GM23338 (cell line): ENCODE results near the gene RPE. TPM values are rescaled to one million over a fixed set of nuclear protein-coding genes. Genes with fewer than 3 reads are reported as not detected.

Experiments
- ATAC-seq: fragments of 200-7000 bp; cut with Tn5 transposase; 3 replicates; pipeline ENCODE4 v1.9.1; 2020
- DNase-seq: peaks from one replicate; pipeline ENCODE4 v3.0.0-alpha.2; 2015; ENCODE audit warnings: low spot score
- H2AFZ ChIP-seq: fragments of 200-600 bp; sonication (generic); 2 replicates; pipeline ENCODE4 v1.8.0; 2016; ENCODE audit warnings: antibody characterized with exemption, mild to moderate bottlenecking, moderate library complexity
- H3F3A ChIP-seq: fragments of 200-600 bp; sonication (generic); replicated peaks from 2 replicates; pipeline ENCODE4 v1.8.0; 2017; ENCODE audit warnings: antibody characterized with exemption, mixed run types, low read depth
- H3K27ac ChIP-seq: fragments of 200-600 bp; sonication (generic); 2 replicates; pipeline ENCODE4 v1.6.1; 2016; ENCODE audit warnings: low read depth
- H3K27me3 ChIP-seq: fragments of 200-600 bp; sonication (generic); 2 replicates; pipeline ENCODE4 v1.8.0; 2016; ENCODE audit warnings: mild to moderate bottlenecking, mixed run types, moderate library complexity; ENCODE audit not compliant: insufficient read depth
- H3K36me3 ChIP-seq: fragments of 200-600 bp; sonication (generic); 2 replicates; pipeline ENCODE4 v1.8.0; 2016; ENCODE audit warnings: mild to moderate bottlenecking; ENCODE audit not compliant: insufficient read depth
- H3K4me1 ChIP-seq: fragments of 200-600 bp; sonication (generic); 2 replicates; pipeline ENCODE4 v1.8.0; 2016; ENCODE audit warnings: mild to moderate bottlenecking, moderate library complexity; ENCODE audit not compliant: insufficient read depth
- H3K4me2 ChIP-seq: fragments of 200-600 bp; sonication (generic); 2 replicates; pipeline ENCODE4 v1.7.1; 2017; ENCODE audit warnings: mixed run types
- H3K4me3 ChIP-seq: fragments of 200-600 bp; sonication (generic); 2 replicates; pipeline ENCODE4 v1.6.1; 2016; ENCODE audit warnings: mixed run types
- H3K79me2 ChIP-seq: fragments of 200-600 bp; sonication (generic); replicated peaks from 2 replicates; pipeline ENCODE4 v1.8.0; 2017; ENCODE audit warnings: mild to moderate bottlenecking; ENCODE audit not compliant: insufficient read depth
- H3K9me2 ChIP-seq: fragments of 200-600 bp; sonication (generic); 2 replicates; pipeline ENCODE4 v1.8.0; 2017; ENCODE audit not compliant: insufficient read depth
- H4K20me1 ChIP-seq: fragments of 200-600 bp; sonication (generic); replicated peaks from 2 replicates; pipeline ENCODE4 v1.8.0; 2017; ENCODE audit warnings: mild to moderate bottlenecking; ENCODE audit not compliant: insufficient read depth
- H3K27ac Mint-ChIP-seq: 2 replicates; pipeline ENCODE4 v1.8.0; 2020; ENCODE audit warnings: inconsistent platforms, mild to moderate bottlenecking, moderate library complexity, mixed read lengths
- H3K27me3 Mint-ChIP-seq: 3 replicates; pipeline ENCODE4 v1.8.0; 2022; ENCODE audit warnings: low read depth, mild to moderate bottlenecking, moderate library complexity, mixed read lengths, inconsistent platforms; ENCODE audit not compliant: insufficient read depth, poor library complexity
- H3K36me3 Mint-ChIP-seq: 3 replicates; pipeline ENCODE4 v1.8.0; 2021; ENCODE audit warnings: low read depth, mild to moderate bottlenecking, inconsistent platforms, moderate library complexity, mixed read lengths
- H3K4me1 Mint-ChIP-seq: 3 replicates; pipeline ENCODE4 v1.8.0; 2020; ENCODE audit warnings: mild to moderate bottlenecking, inconsistent platforms, mixed read lengths
- H3K4me3 Mint-ChIP-seq: 3 replicates; pipeline ENCODE4 v1.8.0; 2021; ENCODE audit warnings: moderate library complexity, mild to moderate bottlenecking, inconsistent platforms, mixed read lengths
- H3K9me3 Mint-ChIP-seq: 3 replicates; pipeline ENCODE4 v1.8.0; 2020; ENCODE audit warnings: moderate library complexity, mild to moderate bottlenecking, inconsistent platforms, mixed read lengths
- CREB1 ChIP-seq: fragments of 250-450 bp; sonication (Bioruptor Pico); IDR thresholded peaks from 2 replicates; pipeline ENCODE4 v1.5.0; 2020; ENCODE audit warnings: low read depth, mild to moderate bottlenecking, moderate library complexity
- CTCF ChIP-seq, 2 experiments: fragments of 200-600 bp in 1 of 2; sonication (generic) in 1 of 2; conservative IDR thresholded peaks; 2 replicates each; pipeline versions ENCODE4 v1.5.1 to v1.6.1; 2016 to 2017; ENCODE audit warnings: antibody characterized with exemption in 2 of 2, low read depth in 2 of 2, mild to moderate bottlenecking in 2 of 2, moderate library complexity in 1 of 2
- ETS1 ChIP-seq: IDR thresholded peaks from 2 replicates; pipeline ENCODE4 v1.6.1; 2016; ENCODE audit warnings: antibody characterized with exemption
- EZH2 ChIP-seq: fragments of 200-600 bp; sonication (generic); IDR thresholded peaks from one replicate; pipeline ENCODE4 v1.8.0; 2017; ENCODE audit warnings: antibody characterized with exemption, mild to moderate bottlenecking, low read depth; ENCODE audit not compliant: unreplicated experiment
- EZH2phosphoT487 ChIP-seq: fragments of 200-600 bp; sonication (generic); IDR thresholded peaks from one replicate; pipeline ENCODE4 v1.8.1; 2018; ENCODE audit warnings: antibody characterized with exemption; ENCODE audit not compliant: unreplicated experiment
- JUNB ChIP-seq: IDR thresholded peaks from one replicate; pipeline ENCODE4 v1.6.1; 2016; ENCODE audit warnings: antibody characterized with exemption; ENCODE audit not compliant: unreplicated experiment
- NANOG ChIP-seq: IDR thresholded peaks from 2 replicates; pipeline ENCODE4 v1.6.1; 2016; ENCODE audit warnings: antibody characterized with exemption, borderline replicate concordance
- ZNF331 ChIP-seq: fragments of 250-450 bp; sonication (Bioruptor Pico); IDR thresholded peaks from 2 replicates; pipeline ENCODE4 v1.5.0; 2020; ENCODE audit warnings: low read depth, mild to moderate bottlenecking, moderate library complexity
- ZNF462 ChIP-seq: fragments of 250-450 bp; sonication (Bioruptor Pico); IDR thresholded peaks from 2 replicates; pipeline ENCODE4 v1.5.0; 2020; ENCODE audit warnings: mild to moderate bottlenecking, moderate library complexity
- polyA plus RNA-seq: library from polyadenylated mRNA; unstranded; fragments of >200 nt; fragmentation: Nextera tagmentation; extraction: Ambion mirVana; gene quantifications from 2 replicates; pipeline ENCODE4 v1.2.1, GENCODE V29; 2016
- total RNA-seq: library from RNA; depleted of rRNA; stranded (reverse); fragments of >200 nt; shearing (Covaris generic); gene quantifications from 2 replicates; pipeline ENCODE4 v1.2.3, GENCODE V29; 2014

The RPE gene
- total and polyA plus RNA-seq, 2 experiments from 2014 or later: 43.1 to 79.1 TPM

GRCh38 chr2:209977386-209978239 is 24.8 kb upstream of the RPE start:
- Histone ChIP-seq H3K4me3 (no peak overlapping the region), H3F3A (no peaks in the 10 kb centered on the region), H3K79me2 (no peaks in the 10 kb centered on the region), H4K20me1 (no peaks in the 10 kb centered on the region), H3K27ac (no peak overlapping the region), H3K4me1 (no peaks in the 10 kb centered on the region), H3K36me3 (no peaks in the 10 kb centered on the region), H3K4me2 (no peak overlapping the region), H3K27me3 (no peaks in the 10 kb centered on the region), H3K9me2 (no peaks in the 10 kb centered on the region), H2AFZ (no peak overlapping the region)
- no peak overlapping the region for H3K4me3 Mint-ChIP-seq
- no peaks in the 10 kb centered on the region for H3K9me3 Mint-ChIP-seq
- ATAC-seq: no peak
- H3K36me3 Mint-ChIP-seq: no peaks in the 10 kb centered on the region
- no peaks in the 10 kb centered on the region for H3K4me1 Mint-ChIP-seq
- peak; percentile 63 for DNase-seq
- H3K27ac Mint-ChIP-seq: no peak overlapping the region
- H3K27me3 Mint-ChIP-seq: no peaks in the 10 kb centered on the region
- TF ChIP-seq CTCF (conservative IDR thresholded peaks at IDR 0.05; ENCODE audit: low read depth in 2 of 2): peak in 1 of 2 experiments; percentile 72; a peak in 3 of 4 replicates
- no peak for TF ChIP-seq CREB1

- Mint-ChIP-seq H3K27me3 (no peaks in the 10 kb centered on the region), H3K4me1 (no peaks in the 10 kb centered on the region), H3K9me3 (no peaks in the 10 kb centered on the region), H3K4me3 (no peak overlapping the region), H3K36me3 (no peaks in the 10 kb centered on the region), H3K27ac (no peak overlapping the region)
- no peak for ATAC-seq
- Histone ChIP-seq H3K27me3 (no peaks in the 10 kb centered on the region), H3F3A (no peaks in the 10 kb centered on the region), H3K79me2 (no peaks in the 10 kb centered on the region), H3K9me2 (no peaks in the 10 kb centered on the region), H4K20me1 (no peaks in the 10 kb centered on the region), H3K27ac (no peak overlapping the region), H3K36me3 (no peaks in the 10 kb centered on the region), H3K4me3 (no peak overlapping the region), H3K4me2 (no peak overlapping the region), H2AFZ (no peak overlapping the region), H3K4me1 (no peaks in the 10 kb centered on the region)
- no peak for DNase-seq
- TF ChIP-seq NANOG: no peak
- no peak for TF ChIP-seq ETS1
- no peak for TF ChIP-seq CREB1
- TF ChIP-seq ZNF462 (CRISPR knock-in tag): no peak
- no peak for TF ChIP-seq EZH2phosphoT487
- TF ChIP-seq EZH2: no peak
- TF ChIP-seq CTCF (conservative IDR thresholded peaks at IDR 0.05; ENCODE audit: low read depth in 2 of 2): no peak
- no peak for TF ChIP-seq JUNB
- TF ChIP-seq ZNF331 (CRISPR knock-in tag): no peak
Measured at GRCh38 chr2:209984291-209984690, 18.1 kb upstream of the RPE start.
